BJ (cell line): ENCODE data around the gene ACSL4. TPM values are rescaled to one million over a fixed set of nuclear protein-coding genes. Genes with fewer than 3 reads are reported as not detected.

Experiments used
- CTCF ChIA-PET: fragments of 350-600 bp; formaldehyde crosslinking; extraction: SDS; loops from one replicate; lab custom pipeline; 2021; ENCODE audit warnings: antibody characterized with exemption, inconsistent platforms; lab: Yijun Ruan, JAX
- POLR2A ChIA-PET: fragments of 300-600 bp; sonication (Branson Sonifier 250); formaldehyde crosslinking; extraction: SDS; loops from one replicate; lab custom pipeline; 2021; ENCODE audit warnings: antibody characterized with exemption; lab: Charles Lee
- DNase-seq: peaks from one replicate; pipeline ENCODE4 v3.0.0-alpha.2; 2011; ENCODE audit warnings: low read depth
- H3K27me3 ChIP-seq: 2 replicates; pipeline ENCODE4 v1.6.0; 2011; ENCODE audit warnings: low read length; ENCODE audit not compliant: control insufficient read depth, insufficient read depth
- H3K36me3 ChIP-seq: 2 replicates; pipeline ENCODE4 v1.5.1; 2011; ENCODE audit warnings: low read length; ENCODE audit not compliant: control insufficient read depth, insufficient read depth
- H3K4me3 ChIP-seq: 2 replicates; pipeline ENCODE4 v1.5.1; 2011; ENCODE audit warnings: low read depth, mild to moderate bottlenecking, control low read depth, low read length
- polyA plus RNA-seq: library from polyadenylated mRNA; depleted of rRNA; stranded (reverse); fragments of >200 nt; gene quantifications from 2 replicates; pipeline ENCODE4 v1.2.3, GENCODE V29; 2011
- TF ChIP-seq, protein P1 (sequence below): IDR thresholded peaks from 2 replicates; pipeline ENCODE4 v1.5.1; 2011; ENCODE audit warnings: low read depth, mild to moderate bottlenecking, control low read depth, inconsistent platforms, low read length, moderate library complexity; ENCODE audit not compliant: insufficient read depth

ACSL4 gene
- polyA plus RNA-seq, 1 experiment = 32.5 TPM

DNA sequence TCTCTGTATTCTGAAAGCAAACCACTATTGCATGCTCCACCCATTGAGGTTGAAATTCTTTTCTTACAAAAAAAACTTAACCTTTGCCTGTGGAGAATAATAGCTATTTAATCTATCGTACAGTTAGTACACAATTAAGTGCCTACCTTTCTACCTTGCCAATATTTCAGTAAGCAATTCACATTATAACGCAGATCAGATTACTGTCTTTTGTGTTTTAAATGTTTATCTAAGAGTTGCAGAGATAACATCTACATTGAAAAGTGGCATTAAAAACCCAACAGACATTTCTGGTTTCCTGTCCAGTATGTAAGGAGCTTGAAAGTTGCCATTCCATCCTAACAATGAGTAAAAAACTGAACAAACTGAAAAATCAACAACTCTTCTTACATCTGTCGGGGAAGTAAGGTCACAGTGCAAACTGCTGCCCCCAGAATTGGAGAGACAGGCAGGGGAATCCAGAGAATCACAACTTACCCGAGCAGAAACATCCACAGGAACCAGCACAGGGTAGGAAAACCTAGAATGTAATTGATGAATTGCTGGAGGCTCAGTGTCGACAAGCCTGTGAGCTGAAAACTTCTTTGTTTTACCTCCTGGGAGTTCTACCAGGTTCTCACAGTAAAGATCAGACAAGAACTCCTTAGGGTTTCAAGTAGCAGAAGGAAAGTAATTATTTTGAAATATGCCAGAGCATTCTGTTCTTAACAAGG lies 27.3 kb upstream of the ACSL4 start:
- DNase-seq = no peak
- Histone ChIP-seq H3K4me3 (no peak overlapping the region), H3K27me3 (no peaks in the 10 kb centered on the region), H3K36me3 (no peaks in the 10 kb centered on the region)
- ChIA-PET POLR2A (no interaction called here), CTCF (interaction anchor here (1.7 kb wide), 1 partner anchor 21 kb away, joined by 6 read pairs; no protein-coding TSS in a partner anchor)
- TF ChIP-seq, protein P1, sequence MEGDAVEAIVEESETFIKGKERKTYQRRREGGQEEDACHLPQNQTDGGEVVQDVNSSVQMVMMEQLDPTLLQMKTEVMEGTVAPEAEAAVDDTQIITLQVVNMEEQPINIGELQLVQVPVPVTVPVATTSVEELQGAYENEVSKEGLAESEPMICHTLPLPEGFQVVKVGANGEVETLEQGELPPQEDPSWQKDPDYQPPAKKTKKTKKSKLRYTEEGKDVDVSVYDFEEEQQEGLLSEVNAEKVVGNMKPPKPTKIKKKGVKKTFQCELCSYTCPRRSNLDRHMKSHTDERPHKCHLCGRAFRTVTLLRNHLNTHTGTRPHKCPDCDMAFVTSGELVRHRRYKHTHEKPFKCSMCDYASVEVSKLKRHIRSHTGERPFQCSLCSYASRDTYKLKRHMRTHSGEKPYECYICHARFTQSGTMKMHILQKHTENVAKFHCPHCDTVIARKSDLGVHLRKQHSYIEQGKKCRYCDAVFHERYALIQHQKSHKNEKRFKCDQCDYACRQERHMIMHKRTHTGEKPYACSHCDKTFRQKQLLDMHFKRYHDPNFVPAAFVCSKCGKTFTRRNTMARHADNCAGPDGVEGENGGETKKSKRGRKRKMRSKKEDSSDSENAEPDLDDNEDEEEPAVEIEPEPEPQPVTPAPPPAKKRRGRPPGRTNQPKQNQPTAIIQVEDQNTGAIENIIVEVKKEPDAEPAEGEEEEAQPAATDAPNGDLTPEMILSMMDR = no peak

DNA sequence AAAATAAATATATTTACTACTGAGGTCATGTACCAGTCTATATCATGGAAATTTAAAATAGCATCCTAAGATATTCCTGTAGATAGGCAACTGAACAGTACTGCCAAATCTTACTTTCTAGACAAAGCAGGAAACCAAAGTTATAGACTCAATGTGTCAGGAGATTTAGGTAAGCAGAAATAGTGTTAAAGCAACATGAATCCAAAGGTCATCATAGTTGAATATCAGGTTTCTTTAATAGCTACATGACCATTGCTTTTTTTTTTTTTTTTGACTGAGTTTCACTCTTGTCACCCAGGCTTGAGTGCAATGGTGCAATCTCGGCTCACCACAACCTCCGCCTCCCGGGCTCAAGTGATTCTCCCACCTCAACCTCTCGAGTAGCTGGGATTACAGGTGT lies 20.2 kb upstream of the ACSL4 start:
- ChIA-PET POLR2A (no interaction called here), CTCF (no interaction called here)
- no peaks in the 10 kb centered on the region for H3K27me3 ChIP-seq
- DNase-seq = no peak
- TF ChIP-seq, protein P1 = no peak
- H3K4me3 ChIP-seq = no peak overlapping the region
- no peaks in the 10 kb centered on the region for H3K36me3 ChIP-seq

DNA sequence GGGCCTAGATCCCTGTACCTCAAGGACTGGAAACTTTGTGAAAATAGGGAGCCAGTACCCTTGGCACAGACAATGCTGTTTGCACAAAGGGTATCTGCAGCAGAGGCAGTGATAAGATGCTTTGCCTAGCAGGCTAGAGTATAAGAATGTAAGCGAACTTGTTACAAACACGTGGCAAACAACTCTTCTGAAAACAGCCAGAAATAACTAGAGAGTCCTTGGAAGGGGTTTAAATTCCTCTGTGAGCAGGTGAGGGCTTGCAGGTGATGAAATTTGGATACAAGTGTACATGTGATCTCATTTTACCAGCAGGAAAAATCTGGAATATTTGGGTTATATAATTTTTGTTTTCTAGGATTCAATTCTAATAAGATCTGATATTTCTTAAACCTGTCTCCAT lies 18.6 kb upstream of the ACSL4 start:
- Histone ChIP-seq H3K27me3 (no peaks in the 10 kb centered on the region), H3K36me3 (no peaks in the 10 kb centered on the region), H3K4me3 (no peak overlapping the region)
- no peak for DNase-seq
- TF ChIP-seq, protein P1 = no peak
- ChIA-PET CTCF (no interaction called here), POLR2A (no interaction called here)

DNA sequence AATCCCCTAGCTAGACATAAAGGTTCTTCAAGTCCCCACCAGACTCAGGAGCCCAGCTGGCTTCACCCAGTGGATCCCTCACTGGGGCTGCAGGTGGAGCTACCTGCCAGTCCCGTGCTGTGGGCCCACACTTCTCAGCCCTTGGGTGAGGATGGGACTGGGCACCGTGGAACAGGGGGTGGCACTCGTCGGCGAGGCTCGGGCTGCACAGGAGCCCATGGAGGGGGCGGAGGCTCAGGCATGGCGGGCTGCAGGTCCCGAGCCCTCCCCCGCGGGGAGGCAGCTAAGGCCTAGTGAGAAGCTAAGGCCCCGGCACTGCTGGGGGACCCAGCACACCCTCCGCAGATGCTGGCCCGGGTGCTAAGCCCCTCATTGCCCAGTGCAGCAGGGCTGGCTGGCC lies 16.1 kb upstream of the ACSL4 start:
- ChIA-PET POLR2A (no interaction called here), CTCF (no interaction called here)

DNA sequence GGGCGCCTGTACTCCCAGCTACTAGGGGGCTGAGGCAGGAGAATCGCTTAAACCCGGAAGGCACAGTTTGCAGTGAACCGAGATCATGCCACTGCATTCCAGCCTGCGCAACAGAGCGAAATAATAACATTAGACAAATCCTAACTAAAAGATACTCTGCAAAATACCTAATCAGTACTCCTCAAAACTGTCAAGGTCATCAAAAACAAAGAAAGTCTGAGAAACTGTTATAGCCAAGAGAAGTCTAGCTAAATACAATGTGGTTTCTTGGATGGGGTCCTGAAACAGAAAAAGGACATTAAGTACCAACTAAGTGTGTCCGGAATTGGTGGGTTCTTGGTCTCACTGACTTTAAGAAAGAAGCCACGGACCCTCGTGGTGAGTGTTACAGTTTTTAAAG lies 14.6 kb upstream of the ACSL4 start:
- POLR2A ChIA-PET = no interaction called here
- TF ChIP-seq, protein P1 = no peak
- CTCF ChIA-PET = no interaction called here
- H3K36me3 ChIP-seq = no peaks in the 10 kb centered on the region
- no peak for DNase-seq
- no peak overlapping the region for H3K4me3 ChIP-seq
- H3K27me3 ChIP-seq = no peaks in the 10 kb centered on the region

More for the DNA sequence above, 16.1 kb upstream of the ACSL4 start:
- DNase-seq = no peak
- no peak overlapping the region for H3K4me3 ChIP-seq
- TF ChIP-seq, protein P1 = no peak
- H3K27me3 ChIP-seq = no peaks in the 10 kb centered on the region
- H3K36me3 ChIP-seq = no peaks in the 10 kb centered on the region
